ENCODE results near the gene VASH2.

Gene VASH2

DNA sequence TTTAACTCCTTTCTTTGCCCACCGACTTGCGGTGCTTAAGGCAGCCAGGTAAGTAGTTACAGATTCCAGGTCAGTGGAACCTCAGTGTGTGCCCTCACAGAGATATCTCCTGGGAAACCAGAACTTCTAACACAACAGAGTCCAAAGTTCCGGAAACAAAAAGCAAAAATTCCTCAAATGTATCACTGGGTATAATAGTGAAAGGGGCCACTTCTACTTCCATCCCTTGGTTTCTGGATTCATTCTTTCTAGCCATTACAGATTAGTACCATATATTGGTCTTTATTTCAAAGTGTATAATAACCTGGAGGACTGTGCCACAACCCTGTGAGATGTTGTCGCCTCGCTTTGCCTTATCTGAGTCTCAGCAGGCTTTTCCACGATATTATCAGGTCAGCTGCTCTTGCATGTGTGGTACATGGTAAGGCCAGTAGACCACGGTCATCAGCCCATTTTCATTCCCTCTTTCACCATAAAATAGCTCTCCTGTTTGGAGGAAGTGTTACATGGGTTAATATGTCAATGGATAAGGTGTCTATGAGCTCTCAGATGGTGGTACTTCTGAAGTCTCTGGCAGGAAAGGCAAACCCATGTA is 14.9 kb upstream of the VASH2 start:
- no peak overlapping the region for H3K4me3 ChIP-seq (ENCODE audit: low read depth, low read length)
- TF ChIP-seq CTCF (IDR thresholded peaks at IDR 0.05; ENCODE audit: borderline replicate concordance, insufficient read depth, low read depth, low read length), result no peak

DNA sequence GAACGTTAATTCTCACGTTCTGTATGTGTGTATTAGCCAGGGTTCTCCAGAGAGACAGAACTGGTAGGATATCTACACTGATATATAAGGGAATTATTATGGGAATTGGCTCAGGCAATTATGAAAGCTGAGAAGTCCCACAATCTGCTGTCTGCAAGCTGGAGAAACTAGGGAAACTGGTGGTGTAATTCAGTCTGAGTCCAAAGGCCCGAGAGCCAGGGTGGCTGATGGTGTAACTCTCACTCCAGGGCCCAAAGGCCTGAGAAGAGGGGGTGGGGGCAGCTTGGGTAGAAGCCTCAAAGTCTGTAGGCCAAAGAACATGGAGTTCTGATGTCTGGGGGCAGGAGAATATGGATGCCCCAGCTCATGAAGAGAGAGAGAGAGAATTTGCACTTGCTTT is 13.3 kb upstream of the VASH2 start:
- no peak for TF ChIP-seq CTCF (IDR thresholded peaks at IDR 0.05; ENCODE audit: borderline replicate concordance, insufficient read depth, low read depth, low read length)
- H3K4me3 ChIP-seq (ENCODE audit: low read depth, low read length), result no peak overlapping the region

DNA sequence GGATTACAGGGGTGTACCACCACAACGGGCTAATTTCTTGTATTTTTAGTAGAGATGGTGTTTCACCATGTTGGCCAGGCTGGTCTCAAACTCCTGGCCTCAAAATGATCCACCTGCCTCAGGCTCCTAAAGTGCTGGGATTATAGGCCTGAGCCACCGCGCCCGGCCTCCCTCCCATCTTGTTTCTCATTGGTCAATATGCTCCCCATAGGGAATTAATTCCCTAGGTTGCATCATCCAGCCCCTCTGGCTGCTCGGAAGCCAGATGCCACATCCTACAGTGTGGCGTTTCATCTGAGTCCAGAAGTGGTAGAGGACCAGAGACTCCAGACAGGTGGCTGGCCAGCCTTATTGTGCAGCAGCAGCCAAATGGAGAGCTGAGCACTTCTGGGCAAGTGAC is 11.5 kb upstream of the VASH2 start:
- TF ChIP-seq CTCF (IDR thresholded peaks at IDR 0.05; ENCODE audit: borderline replicate concordance, insufficient read depth, low read depth, low read length), result no peak
- H3K4me3 ChIP-seq (ENCODE audit: low read depth, low read length), result no peak overlapping the region

DNA sequence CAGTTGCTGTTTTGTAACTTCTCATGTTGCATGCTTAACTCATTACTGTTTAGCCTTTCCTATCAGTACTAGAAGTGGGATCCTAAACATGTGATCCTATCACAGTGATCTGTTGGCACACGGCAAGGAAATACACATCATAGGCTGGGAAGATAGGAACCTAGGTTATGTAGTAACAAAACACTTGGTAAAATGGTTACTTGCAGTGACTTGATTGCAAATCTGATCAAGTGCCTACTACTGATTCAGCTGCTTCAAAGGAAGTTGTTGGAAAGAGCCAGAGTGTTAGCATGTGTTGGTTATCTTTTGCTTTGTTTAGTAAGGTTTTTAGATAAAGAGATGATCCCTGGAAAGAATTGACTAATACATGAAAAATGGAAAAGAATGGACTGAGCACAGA is 8.9 kb upstream of the VASH2 start:
- H3K4me3 ChIP-seq (ENCODE audit: low read depth, low read length), result no peak overlapping the region
- no peak for TF ChIP-seq CTCF (IDR thresholded peaks at IDR 0.05; ENCODE audit: borderline replicate concordance, insufficient read depth, low read depth, low read length)

- no peak overlapping the region for H3K4me3 ChIP-seq (ENCODE audit: low read depth, low read length)
- TF ChIP-seq CTCF (IDR thresholded peaks at IDR 0.05; ENCODE audit: borderline replicate concordance, insufficient read depth, low read depth, low read length), result no peak
Measured at GRCh38 chr1:212942679-212943392, 7.5 kb upstream of the VASH2 start.

- no peak overlapping the region for H3K4me3 ChIP-seq (ENCODE audit: low read depth, low read length)
- no peak for TF ChIP-seq CTCF (IDR thresholded peaks at IDR 0.05; ENCODE audit: borderline replicate concordance, insufficient read depth, low read depth, low read length)
Measured at GRCh38 chr1:212943393-212943710, 7.0 kb upstream of the VASH2 start.

- TF ChIP-seq CTCF (IDR thresholded peaks at IDR 0.05; ENCODE audit: borderline replicate concordance, insufficient read depth, low read depth, low read length), result no peak
- no peak overlapping the region for H3K4me3 ChIP-seq (ENCODE audit: low read depth, low read length)
Measured at GRCh38 chr1:212944229-212944901, 6.0 kb upstream of the VASH2 start.

All from GM12875 (cell line).